HEK293 (cell line): ENCODE measurements around the gene P4HA3.

Source experiments
- CTCF ChIA-PET: fragments of 350-600 bp; formaldehyde crosslinking; extraction: SDS; loops from one replicate; lab custom pipeline; 2021; ENCODE audit warnings: antibody characterized with exemption; lab: Yijun Ruan, JAX
- POLR2A ChIA-PET: fragments of 300-600 bp; formaldehyde crosslinking; extraction: SDS; loops from one replicate; lab custom pipeline; 2020; ENCODE audit warnings: antibody characterized with exemption, inconsistent platforms; lab: Yijun Ruan, JAX
- H3K27ac ChIP-seq: fragments of 200-500 bp; sonication (Bioruptor generic); 2 replicates; pipeline ENCODE4 v1.5.1; 2014; ENCODE audit warnings: low read depth, low read length, control low read depth, inconsistent platforms; ENCODE audit errors: extremely low read depth
- H3K36me3 ChIP-seq, 2 experiments: fragments of 200-500 bp in 1 of 2; sonication (Bioruptor generic) in 1 of 2; 1 replicate in 1 of 2; 2 replicates in 1 of 2; pipeline ENCODE4 v1.5.1; 2014 to 2017; ENCODE audit warnings: inconsistent platforms in 2 of 2, low read length in 2 of 2; ENCODE audit not compliant: control insufficient read depth in 2 of 2, insufficient read depth in 1 of 2
- H3K4me1 ChIP-seq: fragments of 200-500 bp; sonication (Bioruptor generic); 2 replicates; pipeline ENCODE4 v1.5.1; 2014; ENCODE audit warnings: mild to moderate bottlenecking, low read length, inconsistent platforms; ENCODE audit not compliant: control insufficient read depth, insufficient read depth
- H3K4me3 ChIP-seq: 2 replicates; pipeline ENCODE4 v1.5.1; 2011; ENCODE audit warnings: low read depth, mild to moderate bottlenecking, control low read depth, low read length, moderate library complexity
- H3K9me3 ChIP-seq: fragments of 200-500 bp; sonication (Bioruptor generic); 2 replicates; pipeline ENCODE4 v1.5.1; 2014; ENCODE audit warnings: low read depth, low read length, inconsistent platforms; ENCODE audit not compliant: control insufficient read depth, insufficient read depth
- BCL11A ChIP-seq: fragments of 450-650 bp; formaldehyde crosslinking; IDR thresholded peaks from 2 replicates; pipeline ENCODE4 v1.5.1; 2016; ENCODE audit warnings: low read depth, missing biosample characterization, missing genetic modification characterization
- GLIS1 ChIP-seq: fragments of 450-650 bp; formaldehyde crosslinking; IDR thresholded peaks from 2 replicates; pipeline ENCODE4 v1.5.1; 2016; ENCODE audit warnings: missing biosample characterization, missing genetic modification characterization
- HOXA7 ChIP-seq: sonication (generic); formaldehyde crosslinking; IDR thresholded peaks from 2 replicates; pipeline ENCODE4 v1.8.1; 2022; ENCODE audit warnings: missing genetic modification reagents, borderline replicate concordance
- KLF16 ChIP-seq: fragments of 450-650 bp; formaldehyde crosslinking; IDR thresholded peaks from 2 replicates; pipeline ENCODE4 v1.5.1; 2017; ENCODE audit warnings: missing biosample characterization, missing genetic modification characterization
- MEIS1 ChIP-seq: sonication (generic); formaldehyde crosslinking; IDR thresholded peaks from 2 replicates; pipeline ENCODE4 v1.8.1; 2022; ENCODE audit warnings: missing genetic modification reagents, mild to moderate bottlenecking, borderline replicate concordance
- PATZ1 ChIP-seq: fragments of 450-650 bp; formaldehyde crosslinking; IDR thresholded peaks from 2 replicates; pipeline ENCODE4 v1.5.1; 2016; ENCODE audit warnings: missing biosample characterization, missing genetic modification characterization
- PRDM10 ChIP-seq: fragments of 450-650 bp; formaldehyde crosslinking; IDR thresholded peaks from 2 replicates; pipeline ENCODE4 v1.5.1; 2016; ENCODE audit warnings: missing biosample characterization, missing genetic modification characterization
- SETDB1 ChIP-seq: IDR thresholded peaks from one replicate; pipeline ENCODE4 v1.6.1; 2017; ENCODE audit warnings: mild to moderate bottlenecking, low read length, moderate library complexity, mixed read lengths; ENCODE audit not compliant: insufficient read length
- TSHZ1 ChIP-seq: fragments of 450-650 bp; formaldehyde crosslinking; IDR thresholded peaks from 2 replicates; pipeline ENCODE4 v1.5.1; 2016; ENCODE audit warnings: missing biosample characterization, missing genetic modification characterization, borderline replicate concordance
- ZBTB20 ChIP-seq: fragments of 450-650 bp; formaldehyde crosslinking; IDR thresholded peaks from 2 replicates; pipeline ENCODE4 v1.5.1; 2016; ENCODE audit warnings: missing biosample characterization, missing genetic modification characterization
- ZBTB21 ChIP-seq: fragments of 450-650 bp; formaldehyde crosslinking; IDR thresholded peaks from 2 replicates; pipeline ENCODE4 v1.5.1; 2017; ENCODE audit warnings: missing biosample characterization, missing genetic modification characterization
- ZNF112 ChIP-seq: fragments of 450-650 bp; formaldehyde crosslinking; IDR thresholded peaks from 2 replicates; pipeline ENCODE4 v1.5.0; 2017; ENCODE audit warnings: missing biosample characterization, missing genetic modification characterization
- ZNF114 ChIP-seq: fragments of 450-650 bp; formaldehyde crosslinking; IDR thresholded peaks from 2 replicates; pipeline ENCODE4 v1.5.0; 2017; ENCODE audit warnings: missing biosample characterization, missing genetic modification characterization
- ZNF132 ChIP-seq: fragments of 450-650 bp; formaldehyde crosslinking; IDR thresholded peaks from 2 replicates; pipeline ENCODE4 v1.5.1; 2017; ENCODE audit warnings: missing biosample characterization, missing genetic modification characterization, borderline replicate concordance
- ZNF146 ChIP-seq: fragments of 450-650 bp; formaldehyde crosslinking; IDR thresholded peaks from 2 replicates; pipeline ENCODE4 v1.5.1; 2016; ENCODE audit warnings: missing biosample characterization, missing genetic modification characterization
- ZNF175 ChIP-seq: fragments of 450-650 bp; formaldehyde crosslinking; IDR thresholded peaks from 2 replicates; pipeline ENCODE4 v1.5.1; 2016; ENCODE audit warnings: missing biosample characterization, missing genetic modification characterization
- ZNF274 ChIP-seq, 2 experiments: fragments of 200-500 bp in 1 of 2; fragments of 450-650 bp in 1 of 2; sonication (Bioruptor generic) in 1 of 2; formaldehyde crosslinking in 1 of 2; IDR thresholded peaks; 2 replicates each; pipeline versions ENCODE4 v1.5.1 to v1.6.1; 2014 to 2016; ENCODE audit warnings: borderline replicate concordance in 1 of 2, inconsistent platforms in 1 of 2, low read length in 1 of 2, missing biosample characterization in 1 of 2, missing genetic modification characterization in 1 of 2
- ZNF292 ChIP-seq: fragments of 450-650 bp; formaldehyde crosslinking; IDR thresholded peaks from 2 replicates; pipeline ENCODE4 v1.5.1; 2016; ENCODE audit warnings: low read depth, missing biosample characterization, missing genetic modification characterization, borderline replicate concordance
- ZNF560 ChIP-seq: fragments of 450-650 bp; formaldehyde crosslinking; IDR thresholded peaks from 2 replicates; pipeline ENCODE4 v1.5.1; 2017; ENCODE audit warnings: missing biosample characterization, missing genetic modification characterization, borderline replicate concordance
- ZNF610 ChIP-seq: fragments of 450-650 bp; formaldehyde crosslinking; IDR thresholded peaks from 2 replicates; pipeline ENCODE4 v1.5.1; 2016; ENCODE audit warnings: missing biosample characterization, missing genetic modification characterization, borderline replicate concordance
- ZNF624 ChIP-seq: fragments of 450-650 bp; formaldehyde crosslinking; IDR thresholded peaks from 2 replicates; pipeline ENCODE4 v1.5.1; 2017; ENCODE audit warnings: missing biosample characterization, missing genetic modification characterization
- ZSCAN5A ChIP-seq: fragments of 450-650 bp; formaldehyde crosslinking; IDR thresholded peaks from 2 replicates; pipeline ENCODE4 v1.5.1; 2016; ENCODE audit warnings: missing biosample characterization, missing genetic modification characterization

The P4HA3 gene

DNA sequence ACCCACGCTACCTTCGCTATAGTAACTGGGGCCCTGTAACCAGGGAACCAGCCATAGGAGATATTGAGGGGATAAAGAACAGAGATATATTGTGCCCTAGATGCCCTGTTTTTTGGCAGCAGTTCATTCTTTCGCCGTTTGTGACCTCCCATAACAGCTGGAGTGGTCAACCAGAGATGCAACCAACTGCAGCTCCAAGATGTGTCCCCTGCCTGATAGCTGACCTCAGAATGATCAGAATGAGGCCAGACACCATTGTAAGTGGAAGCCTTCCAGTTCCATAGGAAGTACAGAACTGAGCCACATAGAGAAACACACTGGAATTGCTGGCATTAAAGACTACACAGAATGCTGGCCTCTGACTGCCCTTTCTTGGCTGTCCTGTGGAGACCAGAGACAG is 39.2 kb downstream of the P4HA3 start:
- ChIA-PET POLR2A (interaction anchor here (0.6 kb wide), 1 partner anchor 27 kb away, joined by 3 read pairs; no protein-coding TSS in a partner anchor), CTCF (interaction anchor here (0.7 to 1.1 kb wide), 2 partner anchors 17 to 192 kb away, joined by 3 to 6 read pairs; no protein-coding TSS in a partner anchor)
- Histone ChIP-seq H3K36me3 (no peaks in the 10 kb centered on the region), H3K4me3 (no peak overlapping the region), H3K9me3 (no peaks in the 10 kb centered on the region), H3K27ac (no peak overlapping the region), H3K4me1 (0 out of 2 replicates have a peak, but pooled peaks cover 3% of the 10 kb centered on the region)
- TF ChIP-seq ZNF610 (no peak), ZNF624 (tag by site-specific recombination) (no peak), PATZ1 (tag by site-specific recombination) (no peak), ZBTB21 (no peak), ZNF292 (no peak), ZNF274 (IDR thresholded peaks at IDR 0.05; ENCODE audit: low read length) (no peak), ZNF274 (tag by site-specific recombination; IDR thresholded peaks at IDR 0.05; ENCODE audit: borderline replicate concordance) (no peak), ZNF560 (tag by site-specific recombination) (no peak), HOXA7 (no peak), TSHZ1 (no peak), ZNF132 (tag by site-specific recombination) (no peak), MEIS1 (CRISPR knock-in tag) (no peak), KLF16 (no peak), ZNF112 (tag by site-specific recombination) (no peak)

GRCh38 chr11:74269161-74269811 is 42.2 kb downstream of the P4HA3 start:
- H3K27ac ChIP-seq = no peak overlapping the region
- H3K36me3 ChIP-seq = no peaks in the 10 kb centered on the region
- H3K4me1 ChIP-seq = 0 out of 2 replicates have a peak, but pooled peaks cover 3% of the 10 kb centered on the region
- POLR2A ChIA-PET = no interaction called here
- no peaks in the 10 kb centered on the region for H3K9me3 ChIP-seq
- CTCF ChIA-PET = interaction anchor here (0.6 to 2.2 kb wide), 6 partner anchors 9 to 304 kb away, joined by 3 to 10 read pairs (median 4); no protein-coding TSS in a partner anchor
- H3K4me3 ChIP-seq = no peak overlapping the region
- TF ChIP-seq ZBTB20 (tag by site-specific recombination) (peak; percentile 35; the same call in 1 of the 2 replicates), ZNF175 (tag by site-specific recombination) (no peak), BCL11A (no peak), SETDB1 (no peak), ZNF146 (no peak), ZNF114 (tag by site-specific recombination) (no peak), PRDM10 (tag by site-specific recombination) (peak; percentile 61), ZSCAN5A (tag by site-specific recombination) (no peak), GLIS1 (tag by site-specific recombination) (no peak)
